Measurements from ENCODE around the gene KLK1.

DNA sequence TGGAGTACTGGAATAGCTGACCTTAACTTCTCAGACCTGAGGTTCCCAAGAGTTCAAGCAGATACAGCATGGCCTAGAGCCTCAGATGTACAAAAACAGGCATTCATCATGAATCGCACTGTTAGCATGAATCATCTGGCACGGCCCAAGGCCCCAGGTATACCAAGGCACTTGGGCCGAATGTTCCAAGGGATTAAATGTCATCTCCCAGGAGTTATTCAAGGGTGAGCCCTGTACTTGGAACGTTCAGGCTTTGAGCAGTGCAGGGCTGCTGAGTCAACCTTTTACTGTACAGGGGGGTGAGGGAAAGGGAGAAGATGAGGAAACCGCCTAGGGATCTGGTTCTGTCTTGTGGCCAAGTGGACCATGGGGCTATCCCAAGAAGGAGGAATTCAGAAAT, 37.4 kb upstream of the KLK1 start:
- TF ChIP-seq, protein P1, sequence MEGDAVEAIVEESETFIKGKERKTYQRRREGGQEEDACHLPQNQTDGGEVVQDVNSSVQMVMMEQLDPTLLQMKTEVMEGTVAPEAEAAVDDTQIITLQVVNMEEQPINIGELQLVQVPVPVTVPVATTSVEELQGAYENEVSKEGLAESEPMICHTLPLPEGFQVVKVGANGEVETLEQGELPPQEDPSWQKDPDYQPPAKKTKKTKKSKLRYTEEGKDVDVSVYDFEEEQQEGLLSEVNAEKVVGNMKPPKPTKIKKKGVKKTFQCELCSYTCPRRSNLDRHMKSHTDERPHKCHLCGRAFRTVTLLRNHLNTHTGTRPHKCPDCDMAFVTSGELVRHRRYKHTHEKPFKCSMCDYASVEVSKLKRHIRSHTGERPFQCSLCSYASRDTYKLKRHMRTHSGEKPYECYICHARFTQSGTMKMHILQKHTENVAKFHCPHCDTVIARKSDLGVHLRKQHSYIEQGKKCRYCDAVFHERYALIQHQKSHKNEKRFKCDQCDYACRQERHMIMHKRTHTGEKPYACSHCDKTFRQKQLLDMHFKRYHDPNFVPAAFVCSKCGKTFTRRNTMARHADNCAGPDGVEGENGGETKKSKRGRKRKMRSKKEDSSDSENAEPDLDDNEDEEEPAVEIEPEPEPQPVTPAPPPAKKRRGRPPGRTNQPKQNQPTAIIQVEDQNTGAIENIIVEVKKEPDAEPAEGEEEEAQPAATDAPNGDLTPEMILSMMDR (IDR thresholded peaks at IDR 0.05) = no peak
- TF ChIP-seq POLR2A (IDR thresholded peaks at IDR 0.05) = no peak

Data from esophagus squamous epithelium (tissue), 4 donors.